ENCODE results near the gene SQSTM1.

Gene SQSTM1

DNA sequence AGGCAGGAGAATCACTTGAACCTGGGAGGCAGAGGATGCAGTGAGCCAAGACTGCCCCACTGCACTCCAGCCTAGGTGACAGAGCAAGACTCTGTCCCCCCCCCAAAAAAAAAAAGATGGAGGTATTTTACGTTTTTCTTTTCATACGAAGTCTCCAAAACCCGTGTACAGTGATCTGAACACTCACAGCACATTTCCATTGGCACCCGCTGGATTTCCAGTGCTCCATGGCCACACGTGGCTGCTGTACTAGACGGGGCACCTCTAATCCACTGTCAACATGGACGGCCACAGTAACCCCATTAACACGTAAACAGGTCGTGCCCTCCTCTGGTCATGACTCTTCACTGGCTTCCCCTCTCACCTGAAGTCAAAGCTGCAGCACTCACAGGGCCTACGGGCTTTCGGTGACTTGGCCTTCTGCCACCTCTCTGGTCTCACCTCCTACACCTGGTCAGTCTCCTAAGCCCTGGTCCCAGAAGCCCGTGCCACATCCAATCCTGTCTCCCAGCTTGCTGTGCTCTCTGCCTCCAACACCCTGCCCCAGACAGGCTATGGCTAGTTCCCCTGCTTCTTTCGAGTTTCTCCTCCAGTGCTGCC, 64.9 kb downstream of the SQSTM1 start:
- TF ChIP-seq, protein P1, sequence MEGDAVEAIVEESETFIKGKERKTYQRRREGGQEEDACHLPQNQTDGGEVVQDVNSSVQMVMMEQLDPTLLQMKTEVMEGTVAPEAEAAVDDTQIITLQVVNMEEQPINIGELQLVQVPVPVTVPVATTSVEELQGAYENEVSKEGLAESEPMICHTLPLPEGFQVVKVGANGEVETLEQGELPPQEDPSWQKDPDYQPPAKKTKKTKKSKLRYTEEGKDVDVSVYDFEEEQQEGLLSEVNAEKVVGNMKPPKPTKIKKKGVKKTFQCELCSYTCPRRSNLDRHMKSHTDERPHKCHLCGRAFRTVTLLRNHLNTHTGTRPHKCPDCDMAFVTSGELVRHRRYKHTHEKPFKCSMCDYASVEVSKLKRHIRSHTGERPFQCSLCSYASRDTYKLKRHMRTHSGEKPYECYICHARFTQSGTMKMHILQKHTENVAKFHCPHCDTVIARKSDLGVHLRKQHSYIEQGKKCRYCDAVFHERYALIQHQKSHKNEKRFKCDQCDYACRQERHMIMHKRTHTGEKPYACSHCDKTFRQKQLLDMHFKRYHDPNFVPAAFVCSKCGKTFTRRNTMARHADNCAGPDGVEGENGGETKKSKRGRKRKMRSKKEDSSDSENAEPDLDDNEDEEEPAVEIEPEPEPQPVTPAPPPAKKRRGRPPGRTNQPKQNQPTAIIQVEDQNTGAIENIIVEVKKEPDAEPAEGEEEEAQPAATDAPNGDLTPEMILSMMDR (IDR thresholded peaks at IDR 0.05; ENCODE audit: insufficient read depth, low read length, missing control alignments), result no peak
- ChIA-PET CTCF (no interaction called here), POLR2A (no interaction called here)
- no peak overlapping the region for H3K4me3 ChIP-seq (ENCODE audit: low read depth, low read length)
- no peak for DNase-seq (ENCODE audit: low read depth, low spot score)

- ChIA-PET POLR2A (no interaction called here), CTCF (no interaction called here)
- H3K4me3 ChIP-seq (ENCODE audit: low read depth, low read length), result no peak overlapping the region
- no peak for DNase-seq (ENCODE audit: low read depth, low spot score)
- TF ChIP-seq, protein P1 (IDR thresholded peaks at IDR 0.05; ENCODE audit: insufficient read depth, low read length, missing control alignments), result no peak
These were observed 65.6 kb downstream of the SQSTM1 start for GRCh38 chr5:179886190-179886911.

- CTCF ChIA-PET, result interaction anchor here (1.1 kb wide), 1 partner anchor 21 kb away, joined by 3 read pairs; no protein-coding TSS in a partner anchor
- no peak for DNase-seq (ENCODE audit: low read depth, low spot score)
- TF ChIP-seq, protein P1 (IDR thresholded peaks at IDR 0.05; ENCODE audit: insufficient read depth, low read length, missing control alignments), result no peak
- POLR2A ChIA-PET, result no interaction called here
- H3K4me3 ChIP-seq (ENCODE audit: low read depth, low read length), result no peak overlapping the region
These were observed 66.4 kb downstream of the SQSTM1 start for GRCh38 chr5:179887095-179887494.

Data from AG04449 (cell line).